ENCODE results near the gene DEFB115.
"Not testable (repeated sequence)": the region's sequence is repeated elsewhere in the genome, so short reads cannot be mapped to it uniquely, and the experiment has no call there.

Gene DEFB115

GRCh38 chr20:31257364-31257763 lies at the start of gene DEFB115:
TSS of gene DEFB115 (plus strand) at chr20:31257664. CDS start at chr20:31257664, 0 bp downstream.
- DNase-seq: no peak

GRCh38 chr20:31236953-31237352 lies 20.5 kb upstream of the DEFB115 start:
- no peak for DNase-seq

- DNase-seq: no peak
Measured at GRCh38 chr20:31237763-31238162, 19.7 kb upstream of the DEFB115 start.

GRCh38 chr20:31239139-31239538 lies 18.3 kb upstream of the DEFB115 start:
- no peak for DNase-seq

- DNase-seq: no peak
Measured at GRCh38 chr20:31256959-31257358, 505 bp upstream of the DEFB115 start.

GRCh38 chr20:31260326-31260932 lies 3.0 kb downstream of the DEFB115 start:
- no peak for DNase-seq

- no peak for DNase-seq
Measured at GRCh38 chr20:31274441-31274840, 17.0 kb downstream of the DEFB115 start.

GRCh38 chr20:31278178-31278577 lies 20.7 kb downstream of the DEFB115 start:
- DNase-seq: no peak

GRCh38 chr20:31284964-31285363 lies 27.5 kb downstream of the DEFB115 start:
- DNase-seq: not testable (repeated sequence)

- no peak for DNase-seq
Measured at GRCh38 chr20:31308535-31309162, 51.2 kb downstream of the DEFB115 start, which contains the start of gene DEFB116. TSS of gene DEFB116 (minus strand) at chr20:31308585. CDS start at chr20:31308585, 0 bp downstream.

Measured in T1000 (cell line).